LNCaP clone FGC (cell line): ENCODE measurements around the gene SMIM1.
"Not testable (repeated sequence)": the region's sequence is repeated elsewhere in the genome, so short reads cannot be mapped to it uniquely, and the experiment has no call there.

Source experiments
- DNase-seq: peaks from one replicate; pipeline ENCODE4 v3.0.0-alpha.2; 2011; ENCODE audit warnings: low read depth
- H3K4me3 ChIP-seq: 2 replicates; pipeline ENCODE4 v1.5.1; 2011; ENCODE audit warnings: mild to moderate bottlenecking, low read depth, low read length, control low read depth
- CTCF ChIP-seq: IDR thresholded peaks from 2 replicates; pipeline ENCODE4 v1.5.1; 2012; ENCODE audit warnings: mild to moderate bottlenecking; ENCODE audit not compliant: control insufficient read depth, insufficient read depth; ENCODE audit errors: extremely low read depth

SMIM1 gene

GRCh38 chr1:3789421-3790300 lies 17.1 kb downstream of the SMIM1 start:
- no peak for TF ChIP-seq CTCF
- DNase-seq = no peak
- H3K4me3 ChIP-seq = no peak overlapping the region

- DNase-seq = no peak
- no peak for TF ChIP-seq CTCF
Observed at GRCh38 chr1:3790500-3790923, 18.0 kb downstream of the SMIM1 start.

GRCh38 chr1:3790952-3791351 lies 18.4 kb downstream of the SMIM1 start:
- no peak overlapping the region for H3K4me3 ChIP-seq
- no peak for DNase-seq
- no peak for TF ChIP-seq CTCF

More at GRCh38 chr1:3790500-3790923, 18.0 kb downstream of the SMIM1 start:
- H3K4me3 ChIP-seq = no peak overlapping the region

- no peak for TF ChIP-seq CTCF
- no peak for DNase-seq
- peak overlapping the region; percentile 93 for H3K4me3 ChIP-seq
Observed at GRCh38 chr1:3795453-3796214, 23.1 kb downstream of the SMIM1 start.

- H3K4me3 ChIP-seq = peak within 1 kb of the TSS; percentile 93
- DNase-seq = peak; percentile 75
- no peak for TF ChIP-seq CTCF
Observed at GRCh38 chr1:3796215-3797061, 23.9 kb downstream of the SMIM1 start, which contains the start of gene LRRC47. TSS of gene LRRC47 (minus strand) at chr1:3796498. CDS start at chr1:3796476, 22 bp downstream.

- no peak overlapping the region for H3K4me3 ChIP-seq
- TF ChIP-seq CTCF = no peak
- DNase-seq = no peak
Observed at GRCh38 chr1:3799976-3800685, 27.6 kb downstream of the SMIM1 start.

- H3K4me3 ChIP-seq, DNase-seq: not testable (repeated sequence)
Observed at GRCh38 chr1:3800795-3801194, 28.2 kb downstream of the SMIM1 start.
